Stomach smooth muscle (tissue), 2 donors: ENCODE measurements around the gene ELANE.

Experiments
- H3K27ac ChIP-seq: one replicate; pipeline ENCODE4 v1.7.0; 2013; ENCODE audit warnings: mild to moderate bottlenecking, low read length, inconsistent platforms
- H3K27me3 ChIP-seq, 2 donors: one replicate each; pipeline ENCODE4 v1.7.0; 2013; ENCODE audit warnings: low read length in 2 of 2; ENCODE audit not compliant: insufficient read depth in 2 of 2, control insufficient read depth in 1 of 2
- H3K36me3 ChIP-seq, 2 donors: one replicate each; pipeline ENCODE4 v1.7.0; 2013; ENCODE audit warnings: low read length in 2 of 2; ENCODE audit not compliant: control insufficient read depth in 2 of 2, insufficient read depth in 2 of 2
- H3K4me1 ChIP-seq: one replicate; pipeline ENCODE4 v1.7.0; 2013; ENCODE audit warnings: low read length; ENCODE audit not compliant: control insufficient read depth, insufficient read depth
- H3K4me3 ChIP-seq, 2 donors: one replicate each; pipeline ENCODE4 v1.7.0; 2013; ENCODE audit warnings: low read length in 2 of 2
- H3K9ac ChIP-seq, 2 donors: one replicate each; pipeline ENCODE4 v1.7.0; 2013; ENCODE audit warnings: low read length in 2 of 2, mild to moderate bottlenecking in 1 of 2
- H3K9me3 ChIP-seq, 2 donors: one replicate each; pipeline ENCODE4 v1.7.0; 2013; ENCODE audit warnings: low read length in 2 of 2; ENCODE audit not compliant: control insufficient read depth in 2 of 2
- donor health status: healthy.
- donor health status: Pancreatic carcinoma.

ELANE gene

DNA sequence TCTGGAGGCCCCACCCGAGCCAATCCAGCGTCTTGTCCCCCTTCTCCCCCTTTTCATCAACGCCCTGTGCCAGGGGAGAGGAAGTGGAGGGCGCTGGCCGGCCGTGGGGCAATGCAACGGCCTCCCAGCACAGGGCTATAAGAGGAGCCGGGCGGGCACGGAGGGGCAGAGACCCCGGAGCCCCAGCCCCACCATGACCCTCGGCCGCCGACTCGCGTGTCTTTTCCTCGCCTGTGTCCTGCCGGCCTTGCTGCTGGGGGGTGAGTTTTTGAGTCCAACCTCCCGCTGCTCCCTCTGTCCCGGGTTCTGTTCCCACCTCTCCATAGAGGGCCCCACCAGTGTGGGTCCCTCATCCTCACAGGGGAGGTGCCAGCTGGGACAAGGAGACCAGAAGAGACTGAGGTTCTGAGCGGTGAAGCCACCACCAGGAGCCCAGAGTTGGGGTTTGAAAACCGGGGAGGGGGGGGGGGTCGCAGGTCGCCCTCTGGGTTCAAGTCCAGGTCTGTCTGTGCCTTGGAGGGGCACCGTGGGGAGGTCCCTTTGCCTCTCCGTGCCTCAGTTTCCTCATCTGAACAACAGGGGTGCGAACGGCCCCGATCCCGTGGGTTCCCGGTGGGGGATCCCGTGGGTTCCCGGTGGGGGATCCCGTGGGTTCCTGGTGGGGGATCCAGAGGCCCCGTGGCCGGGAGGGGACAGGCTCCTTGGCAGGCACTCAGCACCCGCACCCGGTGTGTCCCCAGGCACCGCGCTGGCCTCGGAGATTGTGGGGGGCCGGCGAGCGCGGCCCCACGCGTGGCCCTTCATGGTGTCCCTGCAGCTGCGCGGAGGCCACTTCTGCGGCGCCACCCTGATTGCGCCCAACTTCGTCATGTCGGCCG is at the start of gene ELANE:
TSS of gene ELANE (plus strand) at position 168 of the 878 bp plus-strand sequence. CDS start at position 194, 26 bp downstream.
- H3K9me3 ChIP-seq, result no peaks in the 10 kb centered on the region
- peaks cover 8 to 16% of the 10 kb centered on the region in 2 donors for H3K27me3 ChIP-seq
- H3K36me3 ChIP-seq, result no peaks in the 10 kb centered on the region
- peak within 1 kb of the TSS in 1 of 2 donors; percentile 57 for H3K4me3 ChIP-seq
- peak within 1 kb of the TSS; percentile 67 for H3K27ac ChIP-seq
- peaks cover 18% of the 10 kb centered on the region for H3K4me1 ChIP-seq
- no peak within 1 kb of the TSS for H3K9ac ChIP-seq

DNA sequence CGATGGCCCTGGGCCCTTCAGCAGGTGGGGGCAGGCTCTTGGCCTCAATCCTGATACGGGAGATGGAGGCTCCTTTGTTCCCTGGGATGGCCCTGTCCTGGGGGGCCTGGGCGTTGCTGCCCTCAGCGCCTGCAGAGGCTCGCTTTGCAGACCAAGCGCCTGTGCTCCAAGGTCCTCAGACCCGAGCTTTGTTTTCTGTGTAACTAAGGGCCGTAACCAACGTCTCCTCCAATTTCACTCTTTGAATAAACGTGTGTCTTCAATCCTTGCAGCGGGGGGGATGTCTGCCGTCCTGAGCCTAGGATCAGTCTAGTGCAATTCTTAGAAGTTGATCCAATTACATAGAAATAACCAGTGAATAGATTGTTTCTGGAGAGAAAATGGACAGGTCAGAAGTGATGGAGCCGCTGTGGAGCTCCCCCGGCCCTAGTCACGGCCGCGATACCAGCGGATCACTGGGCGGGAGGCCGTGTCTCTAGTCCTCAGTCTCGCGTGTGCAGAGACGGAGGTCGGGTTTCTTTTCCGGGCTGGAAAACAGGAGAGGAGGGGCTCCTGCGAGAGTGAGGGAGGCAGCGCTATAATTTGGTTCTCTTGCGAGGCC is 49.5 kb upstream of the ELANE start:
- H3K9me3 ChIP-seq, result no peaks in the 10 kb centered on the region
- H3K27ac ChIP-seq, result peak overlapping the region; percentile 81
- peaks cover 31 to 32% of the 10 kb centered on the region in 2 donors for H3K36me3 ChIP-seq
- H3K27me3 ChIP-seq, result no peaks in the 10 kb centered on the region
- peaks cover 58% of the 10 kb centered on the region for H3K4me1 ChIP-seq
- peak overlapping the region in 1 of 2 donors; percentile 41 for H3K9ac ChIP-seq
- peak overlapping the region; percentile 35 to 64 for H3K4me3 ChIP-seq

DNA sequence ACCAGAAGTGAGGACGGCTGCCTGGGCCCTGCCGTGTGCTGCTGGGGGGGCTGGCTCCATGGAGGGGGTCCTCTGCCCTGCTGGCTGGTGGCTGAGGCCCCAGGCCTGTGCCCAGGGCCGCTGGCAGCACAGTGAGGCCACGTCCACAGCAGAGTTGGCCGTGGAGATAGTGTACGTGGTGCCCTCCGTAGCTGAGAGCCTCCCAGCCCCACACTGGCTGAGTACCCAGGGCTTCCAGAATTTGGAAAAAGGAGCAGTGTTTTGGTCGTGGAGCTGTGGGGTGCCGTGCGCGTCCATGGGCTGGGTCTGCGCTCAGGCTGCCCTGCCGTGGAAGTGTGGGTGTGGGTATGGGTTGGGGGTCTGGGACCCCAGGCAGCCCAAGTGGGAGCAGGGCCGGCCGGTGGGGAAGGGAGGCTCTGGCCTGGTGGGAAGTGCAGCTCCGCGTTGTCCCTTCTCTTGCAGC is 49.0 kb upstream of the ELANE start:
- H3K4me3 ChIP-seq, result peak overlapping the region in 1 of 2 donors; percentile 64
- no peaks in the 10 kb centered on the region for H3K9me3 ChIP-seq
- peak overlapping the region; percentile 81 for H3K27ac ChIP-seq
- peaks cover 35 to 36% of the 10 kb centered on the region in 2 donors for H3K36me3 ChIP-seq
- peaks cover 58% of the 10 kb centered on the region for H3K4me1 ChIP-seq
- H3K27me3 ChIP-seq, result no peaks in the 10 kb centered on the region
- H3K9ac ChIP-seq, result peak overlapping the region in 1 of 2 donors; percentile 41

DNA sequence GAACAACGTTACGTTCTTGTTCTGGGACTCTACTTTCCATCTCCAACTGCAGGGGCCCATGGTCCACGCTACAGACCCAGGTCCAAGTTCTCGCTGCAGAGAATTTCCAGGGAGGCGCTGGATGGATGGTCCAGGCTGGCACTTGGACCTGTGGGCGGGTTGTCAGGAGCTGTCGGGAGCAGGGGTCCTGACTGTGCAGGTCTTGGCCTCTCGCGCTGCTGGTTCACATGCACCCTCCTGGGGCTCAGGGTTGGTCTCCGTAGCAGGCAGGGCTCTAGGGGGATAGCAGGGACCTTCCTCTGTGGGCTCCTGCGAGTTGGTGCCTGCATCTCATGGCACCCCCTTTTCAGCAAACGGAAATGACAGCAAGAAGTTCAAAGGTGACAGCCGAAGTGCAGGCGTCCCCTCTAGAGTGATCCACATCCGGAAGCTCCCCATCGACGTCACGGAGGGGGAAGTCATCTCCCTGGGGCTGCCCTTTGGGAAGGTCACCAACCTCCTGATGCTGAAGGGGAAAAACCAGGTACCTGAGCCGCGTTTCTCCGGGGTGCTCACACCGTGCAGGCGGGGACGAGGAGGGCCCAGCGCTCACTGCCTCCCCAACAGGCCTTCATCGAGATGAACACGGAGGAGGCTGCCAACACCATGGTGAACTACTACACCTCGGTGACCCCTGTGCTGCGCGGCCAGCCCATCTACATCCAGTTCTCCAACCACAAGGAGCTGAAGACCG is 48.3 kb upstream of the ELANE start:
- peaks cover 35 to 38% of the 10 kb centered on the region in 2 donors for H3K36me3 ChIP-seq
- H3K4me3 ChIP-seq, result no peak overlapping the region
- H3K4me1 ChIP-seq, result peaks cover 52% of the 10 kb centered on the region
- no peaks in the 10 kb centered on the region for H3K9me3 ChIP-seq
- H3K27me3 ChIP-seq, result no peaks in the 10 kb centered on the region
- no peak overlapping the region for H3K27ac ChIP-seq
- H3K9ac ChIP-seq, result no peak overlapping the region

DNA sequence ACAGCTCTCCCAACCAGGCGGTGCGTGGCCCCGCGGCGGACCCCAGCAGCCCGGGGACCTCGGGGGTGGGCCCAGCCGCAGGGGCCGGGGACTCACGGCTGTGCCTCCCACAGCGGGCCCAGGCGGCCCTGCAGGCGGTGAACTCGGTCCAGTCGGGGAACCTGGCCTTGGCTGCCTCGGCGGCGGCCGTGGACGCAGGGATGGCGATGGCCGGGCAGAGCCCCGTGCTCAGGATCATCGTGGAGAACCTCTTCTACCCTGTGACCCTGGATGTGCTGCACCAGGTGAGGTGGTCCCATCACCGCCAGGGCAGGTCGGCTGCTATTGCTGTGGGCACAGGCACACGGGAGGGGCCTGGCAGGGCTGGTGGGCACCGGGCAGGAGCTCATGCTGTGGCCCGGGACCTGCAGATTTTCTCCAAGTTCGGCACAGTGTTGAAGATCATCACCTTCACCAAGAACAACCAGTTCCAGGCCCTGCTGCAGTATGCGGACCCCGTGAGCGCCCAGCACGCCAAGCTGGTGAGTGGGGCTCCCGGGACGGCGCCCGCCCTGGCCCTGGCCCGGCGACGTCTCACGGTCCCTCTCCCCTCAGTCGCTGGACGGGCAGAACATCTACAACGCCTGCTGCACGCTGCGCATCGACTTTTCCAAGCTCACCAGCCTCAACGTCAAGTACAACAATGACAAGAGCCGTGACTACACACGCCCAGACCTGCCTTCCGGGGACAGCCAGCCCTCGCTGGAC is 47.5 kb upstream of the ELANE start:
- Histone ChIP-seq H3K4me3 (no peak overlapping the region), H3K36me3 (peaks cover 35 to 45% of the 10 kb centered on the region in 2 donors), H3K27me3 (no peaks in the 10 kb centered on the region), H3K27ac (no peak overlapping the region), H3K9ac (no peak overlapping the region), H3K9me3 (no peaks in the 10 kb centered on the region), H3K4me1 (peaks cover 45% of the 10 kb centered on the region)

DNA sequence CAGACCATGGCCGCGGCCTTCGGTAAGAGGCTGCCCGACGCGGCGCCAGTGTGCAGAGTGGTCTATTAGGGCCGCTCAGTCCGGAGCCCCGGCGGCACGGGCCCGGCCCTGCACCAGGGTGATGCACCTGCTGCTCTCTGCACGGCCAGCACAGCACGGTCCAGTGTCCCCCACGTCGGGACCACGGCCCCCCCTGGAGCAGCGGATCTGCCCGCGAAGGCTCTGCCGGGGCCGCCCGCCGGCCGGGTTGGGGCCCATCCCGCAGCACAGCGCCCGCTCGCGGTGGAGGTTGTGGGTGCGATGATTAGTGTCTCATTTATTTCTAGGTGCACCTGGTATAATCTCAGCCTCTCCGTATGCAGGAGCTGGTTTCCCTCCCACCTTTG is 46.9 kb upstream of the ELANE start:
- H3K9me3 ChIP-seq, result no peaks in the 10 kb centered on the region
- peaks cover 36 to 47% of the 10 kb centered on the region in 2 donors for H3K36me3 ChIP-seq
- H3K4me1 ChIP-seq, result peaks cover 41% of the 10 kb centered on the region
- no peaks in the 10 kb centered on the region for H3K27me3 ChIP-seq
- no peak overlapping the region for H3K9ac ChIP-seq
- no peak overlapping the region for H3K4me3 ChIP-seq
- no peak overlapping the region for H3K27ac ChIP-seq

DNA sequence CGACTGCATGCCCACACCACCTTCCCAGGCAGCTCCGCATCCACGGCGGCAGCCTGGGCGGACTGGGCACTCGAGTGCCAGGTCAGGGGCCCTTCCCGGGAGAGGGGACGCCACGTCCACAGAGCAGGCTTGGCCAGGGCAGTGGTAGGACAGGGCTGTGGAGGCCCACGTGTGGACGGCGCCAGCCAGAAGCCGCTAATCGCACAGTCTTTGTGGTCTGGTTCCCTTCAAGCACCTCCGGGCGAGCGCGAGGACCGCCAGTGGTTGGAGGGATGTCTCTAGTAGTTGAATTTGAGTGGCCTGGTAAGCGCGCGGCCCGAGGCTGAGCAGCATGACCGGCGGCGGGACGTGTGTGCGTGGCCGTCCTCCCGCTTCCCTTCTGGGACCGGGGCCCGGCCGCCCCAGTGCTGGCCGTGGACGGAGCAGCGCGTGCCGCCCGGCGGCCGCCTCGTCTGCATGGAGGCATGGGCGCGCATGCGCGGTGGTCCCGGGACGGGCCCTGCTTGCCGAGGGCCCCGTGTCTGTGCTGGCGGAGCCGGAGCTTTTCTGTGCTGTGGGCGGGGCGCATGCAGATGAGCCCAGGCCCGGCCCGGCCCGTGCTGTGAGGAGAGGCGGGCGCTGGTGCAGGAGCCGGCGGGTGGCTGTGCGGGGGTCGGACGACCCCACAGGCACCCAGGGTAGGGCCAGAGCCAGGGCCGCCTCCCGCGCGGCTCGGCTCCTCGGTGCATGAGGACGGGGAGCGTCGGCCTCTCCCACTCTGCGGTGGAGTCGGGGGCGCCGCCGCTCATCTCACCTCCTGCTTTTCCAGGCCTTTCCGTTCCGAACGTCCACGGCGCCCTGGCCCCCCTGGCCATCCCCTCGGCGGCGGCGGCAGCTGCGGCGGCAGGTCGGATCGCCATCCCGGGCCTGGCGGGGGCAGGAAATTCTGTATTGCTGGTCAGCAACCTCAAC is 46.2 kb upstream of the ELANE start:
- H3K36me3 ChIP-seq, result peaks cover 40 to 48% of the 10 kb centered on the region in 2 donors
- no peak overlapping the region for H3K4me3 ChIP-seq
- peaks cover 34% of the 10 kb centered on the region for H3K4me1 ChIP-seq
- H3K9ac ChIP-seq, result no peak overlapping the region
- no peaks in the 10 kb centered on the region for H3K9me3 ChIP-seq
- no peaks in the 10 kb centered on the region for H3K27me3 ChIP-seq
- H3K27ac ChIP-seq, result no peak overlapping the region

DNA sequence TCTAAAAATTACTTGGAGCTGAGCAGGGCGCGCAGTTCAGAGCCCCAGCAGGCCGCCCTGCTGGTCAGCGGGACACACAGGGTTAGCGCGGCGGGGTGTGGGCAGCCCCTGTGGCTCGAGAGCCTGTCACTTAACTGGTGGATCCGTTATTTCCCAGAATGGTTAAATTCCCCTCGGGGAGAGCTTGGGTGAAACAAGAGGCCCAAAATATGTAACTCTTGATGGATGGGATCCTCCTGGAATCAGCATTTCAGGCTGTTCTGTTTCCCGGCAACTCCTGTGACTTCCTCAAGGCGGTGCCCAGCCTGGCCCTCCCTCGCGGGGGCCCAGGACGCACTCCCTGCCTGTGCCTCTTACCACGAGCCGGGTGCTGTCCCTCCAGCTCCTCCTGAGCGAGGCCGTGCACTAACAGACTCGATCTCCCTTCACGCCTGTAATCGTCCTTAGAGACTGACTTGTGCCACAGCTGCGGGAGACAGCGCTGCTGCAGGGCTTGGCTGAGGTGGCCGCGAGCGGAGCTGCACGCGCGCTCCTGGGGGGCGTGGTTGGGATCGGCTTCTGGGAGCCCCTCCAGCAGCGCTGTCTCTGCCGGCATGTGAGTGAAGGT is 45.2 kb upstream of the ELANE start:
- Histone ChIP-seq H3K9ac (no peak overlapping the region), H3K9me3 (no peaks in the 10 kb centered on the region), H3K27me3 (no peaks in the 10 kb centered on the region), H3K4me3 (no peak overlapping the region), H3K27ac (no peak overlapping the region), H3K4me1 (peaks cover 23% of the 10 kb centered on the region), H3K36me3 (peaks cover 40 to 52% of the 10 kb centered on the region in 2 donors)

DNA sequence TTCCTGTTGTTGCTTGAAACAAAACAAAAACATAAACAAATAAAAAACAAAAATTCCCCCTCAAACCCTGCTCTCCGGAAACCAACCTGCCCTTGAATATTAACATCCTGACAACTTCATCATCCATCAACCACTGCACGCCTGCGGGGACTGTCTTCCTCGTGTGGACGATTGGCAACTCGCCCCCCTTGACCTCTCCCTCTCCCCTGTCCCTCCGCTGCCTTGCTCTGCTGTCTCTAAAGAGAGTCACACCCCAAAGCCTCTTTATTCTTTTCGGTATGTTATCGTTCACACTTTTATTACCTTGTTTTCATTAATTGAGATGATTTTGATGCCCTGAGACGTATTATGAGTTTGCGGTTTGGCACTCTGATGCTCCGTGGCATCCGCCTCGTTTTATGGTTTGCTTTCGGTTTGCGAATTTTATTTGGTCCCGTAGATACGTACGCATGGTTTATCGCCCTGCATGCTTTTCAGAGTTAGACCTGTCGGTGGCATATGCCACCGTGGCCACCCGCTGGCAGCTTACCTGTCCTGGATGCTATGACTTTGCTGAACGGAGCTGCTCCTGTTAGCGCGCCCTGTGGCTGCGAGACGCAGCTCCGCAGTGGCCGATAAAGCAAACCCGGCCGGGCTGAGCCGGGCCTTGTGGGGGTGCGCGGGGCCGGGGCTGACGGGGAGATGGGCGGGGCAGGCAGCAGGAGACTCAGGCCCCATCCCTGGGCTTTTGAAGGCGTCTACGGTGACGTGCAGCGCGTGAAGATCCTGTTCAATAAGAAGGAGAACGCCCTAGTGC is 44.3 kb upstream of the ELANE start:
- H3K4me3 ChIP-seq, result no peak overlapping the region
- H3K36me3 ChIP-seq, result peaks cover 40 to 54% of the 10 kb centered on the region in 2 donors
- no peaks in the 10 kb centered on the region for H3K27me3 ChIP-seq
- H3K9ac ChIP-seq, result no peak overlapping the region
- peaks cover 14% of the 10 kb centered on the region for H3K4me1 ChIP-seq
- H3K9me3 ChIP-seq, result no peaks in the 10 kb centered on the region
- H3K27ac ChIP-seq, result no peak overlapping the region
